ENCODE results near the gene CEP152. TPM values are rescaled to one million over a fixed set of nuclear protein-coding genes. Genes with fewer than 3 reads are reported as not detected.

CEP152 gene
- total and polyA plus RNA-seq, 2 experiments from 2014 or later = 14.6 to 30.5 TPM

DNA sequence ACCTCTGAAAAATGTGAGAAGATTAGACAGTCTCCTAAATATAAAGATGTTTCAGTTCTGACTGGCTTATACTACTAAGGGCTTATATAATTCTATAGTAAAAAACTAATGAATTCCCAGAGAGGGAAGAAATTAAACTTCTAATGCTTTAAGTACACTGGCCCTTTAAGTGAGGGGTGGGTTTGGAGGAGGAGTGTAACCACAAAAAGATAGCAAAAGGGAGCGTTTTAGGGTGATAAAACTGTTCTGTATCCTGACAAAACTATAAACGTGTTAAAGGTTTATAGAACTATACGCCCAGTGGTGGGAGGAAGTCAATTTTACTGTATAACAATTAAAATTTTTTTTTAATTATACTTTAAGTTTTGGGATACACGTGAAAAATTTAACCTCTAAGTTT lies 45.8 kb downstream of the CEP152 start:
- H3K27me3 ChIP-seq (ENCODE audit: insufficient read depth) = no peaks in the 10 kb centered on the region

More for the DNA sequence above, 45.8 kb downstream of the CEP152 start:
- Mint-ChIP-seq H3K4me3 (no peak overlapping the region), H3K27ac (no peak overlapping the region), H3K27me3 (ENCODE audit: insufficient read depth, low read depth, poor library complexity) (no peaks in the 10 kb centered on the region), H3K9me3 (no peaks in the 10 kb centered on the region), H3K4me1 (peaks cover 5% of the 10 kb centered on the region), H3K36me3 (ENCODE audit: low read depth) (peaks cover 16% of the 10 kb centered on the region; the same call in 2 of the 3 replicates)
- Histone ChIP-seq H4K20me1 (replicated peaks; ENCODE audit: insufficient read depth) (no peaks in the 10 kb centered on the region), H3K79me2 (replicated peaks; ENCODE audit: insufficient read depth) (no peaks in the 10 kb centered on the region), H3K4me1 (ENCODE audit: insufficient read depth) (no peaks in the 10 kb centered on the region), H3K36me3 (ENCODE audit: insufficient read depth) (peaks cover 4% of the 10 kb centered on the region; the same call in 1 of the 2 replicates), H3K9me2 (ENCODE audit: insufficient read depth) (no peaks in the 10 kb centered on the region), H2AFZ (no peak overlapping the region), H3F3A (replicated peaks; ENCODE audit: low read depth) (no peaks in the 10 kb centered on the region), H3K4me2 (no peak overlapping the region), H3K4me3 (no peak overlapping the region), H3K27ac (ENCODE audit: low read depth) (no peak overlapping the region)
- no peak for TF ChIP-seq POLR2AphosphoS5 (IDR thresholded peaks at IDR 0.05; ENCODE audit: low read depth)
- TF ChIP-seq, protein P1, sequence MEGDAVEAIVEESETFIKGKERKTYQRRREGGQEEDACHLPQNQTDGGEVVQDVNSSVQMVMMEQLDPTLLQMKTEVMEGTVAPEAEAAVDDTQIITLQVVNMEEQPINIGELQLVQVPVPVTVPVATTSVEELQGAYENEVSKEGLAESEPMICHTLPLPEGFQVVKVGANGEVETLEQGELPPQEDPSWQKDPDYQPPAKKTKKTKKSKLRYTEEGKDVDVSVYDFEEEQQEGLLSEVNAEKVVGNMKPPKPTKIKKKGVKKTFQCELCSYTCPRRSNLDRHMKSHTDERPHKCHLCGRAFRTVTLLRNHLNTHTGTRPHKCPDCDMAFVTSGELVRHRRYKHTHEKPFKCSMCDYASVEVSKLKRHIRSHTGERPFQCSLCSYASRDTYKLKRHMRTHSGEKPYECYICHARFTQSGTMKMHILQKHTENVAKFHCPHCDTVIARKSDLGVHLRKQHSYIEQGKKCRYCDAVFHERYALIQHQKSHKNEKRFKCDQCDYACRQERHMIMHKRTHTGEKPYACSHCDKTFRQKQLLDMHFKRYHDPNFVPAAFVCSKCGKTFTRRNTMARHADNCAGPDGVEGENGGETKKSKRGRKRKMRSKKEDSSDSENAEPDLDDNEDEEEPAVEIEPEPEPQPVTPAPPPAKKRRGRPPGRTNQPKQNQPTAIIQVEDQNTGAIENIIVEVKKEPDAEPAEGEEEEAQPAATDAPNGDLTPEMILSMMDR (conservative IDR thresholded peaks at IDR 0.05; ENCODE audit: low read depth in 2 of 2) = no peak
- no peak for TF ChIP-seq CREB1 (CRISPR knock-in tag; IDR thresholded peaks at IDR 0.05; ENCODE audit: low read depth)
- TF ChIP-seq, protein P2, sequence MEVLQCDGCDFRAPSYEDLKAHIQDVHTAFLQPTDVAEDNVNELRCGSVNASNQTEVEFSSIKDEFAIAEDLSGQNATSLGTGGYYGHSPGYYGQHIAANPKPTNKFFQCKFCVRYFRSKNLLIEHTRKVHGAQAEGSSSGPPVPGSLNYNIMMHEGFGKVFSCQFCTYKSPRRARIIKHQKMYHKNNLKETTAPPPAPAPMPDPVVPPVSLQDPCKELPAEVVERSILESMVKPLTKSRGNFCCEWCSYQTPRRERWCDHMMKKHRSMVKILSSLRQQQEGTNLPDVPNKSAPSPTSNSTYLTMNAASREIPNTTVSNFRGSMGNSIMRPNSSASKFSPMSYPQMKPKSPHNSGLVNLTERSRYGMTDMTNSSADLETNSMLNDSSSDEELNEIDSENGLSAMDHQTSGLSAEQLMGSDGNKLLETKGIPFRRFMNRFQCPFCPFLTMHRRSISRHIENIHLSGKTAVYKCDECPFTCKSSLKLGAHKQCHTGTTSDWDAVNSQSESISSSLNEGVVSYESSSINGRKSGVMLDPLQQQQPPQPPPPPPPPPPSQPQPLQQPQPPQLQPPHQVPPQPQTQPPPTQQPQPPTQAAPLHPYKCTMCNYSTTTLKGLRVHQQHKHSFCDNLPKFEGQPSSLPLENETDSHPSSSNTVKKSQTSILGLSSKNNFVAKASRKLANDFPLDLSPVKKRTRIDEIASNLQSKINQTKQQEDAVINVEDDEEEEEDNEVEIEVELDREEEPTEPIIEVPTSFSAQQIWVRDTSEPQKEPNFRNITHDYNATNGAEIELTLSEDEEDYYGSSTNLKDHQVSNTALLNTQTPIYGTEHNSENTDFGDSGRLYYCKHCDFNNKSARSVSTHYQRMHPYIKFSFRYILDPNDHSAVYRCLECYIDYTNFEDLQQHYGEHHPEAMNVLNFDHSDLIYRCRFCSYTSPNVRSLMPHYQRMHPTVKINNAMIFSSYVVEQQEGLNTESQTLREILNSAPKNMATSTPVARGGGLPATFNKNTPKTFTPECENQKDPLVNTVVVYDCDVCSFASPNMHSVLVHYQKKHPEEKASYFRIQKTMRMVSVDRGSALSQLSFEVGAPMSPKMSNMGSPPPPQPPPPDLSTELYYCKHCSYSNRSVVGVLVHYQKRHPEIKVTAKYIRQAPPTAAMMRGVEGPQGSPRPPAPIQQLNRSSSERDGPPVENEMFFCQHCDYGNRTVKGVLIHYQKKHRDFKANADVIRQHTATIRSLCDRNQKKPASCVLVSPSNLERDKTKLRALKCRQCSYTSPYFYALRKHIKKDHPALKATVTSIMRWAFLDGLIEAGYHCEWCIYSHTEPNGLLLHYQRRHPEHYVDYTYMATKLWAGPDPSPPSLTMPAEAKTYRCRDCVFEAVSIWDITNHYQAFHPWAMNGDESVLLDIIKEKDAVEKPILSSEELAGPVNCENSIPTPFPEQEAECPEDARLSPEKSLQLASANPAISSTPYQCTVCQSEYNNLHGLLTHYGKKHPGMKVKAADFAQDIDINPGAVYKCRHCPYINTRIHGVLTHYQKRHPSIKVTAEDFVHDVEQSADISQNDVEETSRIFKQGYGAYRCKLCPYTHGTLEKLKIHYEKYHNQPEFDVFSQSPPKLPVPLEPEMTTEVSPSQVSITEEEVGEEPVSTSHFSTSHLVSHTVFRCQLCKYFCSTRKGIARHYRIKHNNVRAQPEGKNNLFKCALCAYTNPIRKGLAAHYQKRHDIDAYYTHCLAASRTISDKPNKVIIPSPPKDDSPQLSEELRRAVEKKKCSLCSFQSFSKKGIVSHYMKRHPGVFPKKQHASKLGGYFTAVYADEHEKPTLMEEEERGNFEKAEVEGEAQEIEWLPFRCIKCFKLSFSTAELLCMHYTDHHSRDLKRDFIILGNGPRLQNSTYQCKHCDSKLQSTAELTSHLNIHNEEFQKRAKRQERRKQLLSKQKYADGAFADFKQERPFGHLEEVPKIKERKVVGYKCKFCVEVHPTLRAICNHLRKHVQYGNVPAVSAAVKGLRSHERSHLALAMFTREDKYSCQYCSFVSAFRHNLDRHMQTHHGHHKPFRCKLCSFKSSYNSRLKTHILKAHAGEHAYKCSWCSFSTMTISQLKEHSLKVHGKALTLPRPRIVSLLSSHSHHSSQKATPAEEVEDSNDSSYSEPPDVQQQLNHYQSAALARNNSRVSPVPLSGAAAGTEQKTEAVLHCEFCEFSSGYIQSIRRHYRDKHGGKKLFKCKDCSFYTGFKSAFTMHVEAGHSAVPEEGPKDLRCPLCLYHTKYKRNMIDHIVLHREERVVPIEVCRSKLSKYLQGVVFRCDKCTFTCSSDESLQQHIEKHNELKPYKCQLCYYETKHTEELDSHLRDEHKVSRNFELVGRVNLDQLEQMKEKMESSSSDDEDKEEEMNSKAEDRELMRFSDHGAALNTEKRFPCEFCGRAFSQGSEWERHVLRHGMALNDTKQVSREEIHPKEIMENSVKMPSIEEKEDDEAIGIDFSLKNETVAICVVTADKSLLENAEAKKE (CRISPR knock-in tag; IDR thresholded peaks at IDR 0.05) = no peak
- TF ChIP-seq EZH2 (IDR thresholded peaks at IDR 0.05; ENCODE audit: low read depth, unreplicated experiment) = no peak
- no peak for TF ChIP-seq ZNF114 (CRISPR knock-in tag; IDR thresholded peaks at IDR 0.05)
- TF ChIP-seq NANOG (IDR thresholded peaks at IDR 0.05; ENCODE audit: borderline replicate concordance) = no peak
- no peak for TF ChIP-seq EZH2phosphoT487 (IDR thresholded peaks at IDR 0.05; ENCODE audit: unreplicated experiment)
- TF ChIP-seq JUNB (IDR thresholded peaks at IDR 0.05; ENCODE audit: unreplicated experiment) = no peak
- DNase-seq (ENCODE audit: low spot score) = no peak
- ATAC-seq = no peak

Data from GM23338 (cell line).